Measurements from ENCODE around the gene KLHL3.

GRCh38 chr5:137672881-137673280 is 63.0 kb downstream of the KLHL3 start:
- TF ChIP-seq CTCF (conservative IDR thresholded peaks at IDR 0.05; ENCODE audit: low read depth, low read length) (no peak), EZH2 (IDR thresholded peaks at IDR 0.05; ENCODE audit: borderline replicate concordance, low read depth, low read length, poor library complexity, severe bottlenecking) (no peak)

Measured in A673 (cell line).